ENCODE data around the gene BEND6. TPM values are rescaled to one million over a fixed set of nuclear protein-coding genes. Genes with fewer than 3 reads are reported as not detected.

Gene BEND6
- total and polyA plus RNA-seq, 10 of the 15 experiments (the other 5 are each of a cell fraction or from before 2014, with no cell fraction given), result 0.79 to 2.8 (median 1.6) TPM

GRCh38 chr6:56954403-56955170, at the start of gene BEND6 (continued):
- TF ChIP-seq CEBPZ (IDR thresholded peaks at IDR 0.05; ENCODE audit: low read depth, low read length) (no peak), E2F8 (IDR thresholded peaks at IDR 0.05; ENCODE audit: low read depth, partially characterized antibody) (no peak), MYB (IDR thresholded peaks at IDR 0.05; ENCODE audit: borderline replicate concordance, low read depth, low read length) (no peak), SMAD1 (IDR thresholded peaks at IDR 0.05; ENCODE audit: low read depth, partially characterized antibody) (no peak), ZBTB33 (IDR thresholded peaks at IDR 0.05) (no peak), YY1 (IDR thresholded peaks at IDR 0.05; ENCODE audit: low read depth, low read length) (peak; percentile 79), NR2F1 (conservative IDR thresholded peaks at IDR 0.05) (no peak), NFYB (IDR thresholded peaks at IDR 0.05; ENCODE audit: insufficient read depth, low read depth, low read length) (no peak), BACH1 (IDR thresholded peaks at IDR 0.05; ENCODE audit: borderline replicate concordance) (peak; percentile 97), CREB1 (IDR thresholded peaks at IDR 0.05; ENCODE audit: low read depth) (peak; percentile 43; the same call in 1 of the 2 replicates), TCF12 (IDR thresholded peaks at IDR 0.05; ENCODE audit: low read depth, low read length) (no peak), RCOR1 (conservative IDR thresholded peaks at IDR 0.05; ENCODE audit: low read depth, low read length) (no peak), ATF2 (IDR thresholded peaks at IDR 0.05; ENCODE audit: low read length) (no peak), SIX5 (IDR thresholded peaks at IDR 0.05; ENCODE audit: low read depth, low read length, severe bottlenecking) (no peak), DPF2 (IDR thresholded peaks at IDR 0.05) (0 out of 2 replicates have a peak, but pooled peaks have one; percentile 54), E4F1 (IDR thresholded peaks at IDR 0.05; ENCODE audit: borderline replicate concordance, partially characterized antibody) (no peak), WRNIP1 (IDR thresholded peaks at IDR 0.05; ENCODE audit: borderline replicate concordance, low read depth, low read length) (no peak), PAX8 (IDR thresholded peaks at IDR 0.05) (no peak)
